ENCODE data around the gene CAPN13. TPM values are rescaled to one million over a fixed set of nuclear protein-coding genes. Genes with fewer than 3 reads are reported as not detected.
A peak's percentile ranks its signal among the peaks of the same experiment; 100 is the strongest.

Gene CAPN13
- total RNA-seq, 2 donors from 2014 or later: 49.7 to 58.5 TPM

- intact Hi-C loops (cut with DNase I, micrococcal nuclease): no loop called here
- no peak for DNase-seq
Observed at GRCh38 chr2:30768036-30768686, 39.1 kb downstream of the CAPN13 start.

GRCh38 chr2:30766666-30767065 lies 40.6 kb downstream of the CAPN13 start:
- no peak for DNase-seq
- ATAC-seq: no peak
- intact Hi-C loops (cut with DNase I, micrococcal nuclease): no loop called here

More at GRCh38 chr2:30768036-30768686, 39.1 kb downstream of the CAPN13 start:
- ATAC-seq: no peak

GRCh38 chr2:30765876-30766470 lies 41.3 kb downstream of the CAPN13 start:
- no peak for ATAC-seq
- DNase-seq: peak in 1 of 2 donors; percentile 16
- intact Hi-C loops (cut with DNase I, micrococcal nuclease): no loop called here

GRCh38 chr2:30765191-30765590 lies 42.1 kb downstream of the CAPN13 start:
- no peak for ATAC-seq
- no peak for DNase-seq
- intact Hi-C loops (cut with DNase I, micrococcal nuclease): no loop called here

- intact Hi-C loops (cut with DNase I, micrococcal nuclease): no loop called here
- ATAC-seq (no peak), DNase-seq (no peak)
Observed at GRCh38 chr2:30764021-30764800, 43.0 kb downstream of the CAPN13 start.

GRCh38 chr2:30763151-30763660 lies 44.0 kb downstream of the CAPN13 start:
- peak in 1 of 2 donors; percentile 1 for DNase-seq
- intact Hi-C loops (cut with DNase I, micrococcal nuclease): no loop called here
- ATAC-seq: no peak

GRCh38 chr2:30761226-30761625 lies 46.0 kb downstream of the CAPN13 start:
- ATAC-seq (no peak), DNase-seq (no peak)
- intact Hi-C loops (cut with DNase I, micrococcal nuclease): no loop called here

- intact Hi-C loops (cut with DNase I, micrococcal nuclease): no loop called here
- ATAC-seq: no peak
- DNase-seq: no peak
Observed at GRCh38 chr2:30759481-30759880, 47.8 kb downstream of the CAPN13 start.

- DNase-seq (no peak), ATAC-seq (no peak)
- intact Hi-C loops (cut with DNase I, micrococcal nuclease): no loop called here
Observed at GRCh38 chr2:30758191-30758651, 49.0 kb downstream of the CAPN13 start.

- ATAC-seq (no peak), DNase-seq (no peak)
- intact Hi-C loops (cut with DNase I, micrococcal nuclease): no loop called here
Observed at GRCh38 chr2:30757749-30758148, 49.5 kb downstream of the CAPN13 start.

GRCh38 chr2:30756971-30757370 lies 50.3 kb downstream of the CAPN13 start:
- ATAC-seq: no peak
- no peak for DNase-seq
- intact Hi-C loops (cut with DNase I, micrococcal nuclease): no loop called here

GRCh38 chr2:30756051-30756719 lies 51.1 kb downstream of the CAPN13 start:
- no peak for ATAC-seq
- DNase-seq: no peak
- intact Hi-C loops (cut with DNase I, micrococcal nuclease): no loop called here

- DNase-seq (no peak), ATAC-seq (no peak)
- intact Hi-C loops (cut with DNase I, micrococcal nuclease): no loop called here
Observed at GRCh38 chr2:30753630-30754029, 53.6 kb downstream of the CAPN13 start.

GRCh38 chr2:30752811-30753210 lies 54.4 kb downstream of the CAPN13 start:
- DNase-seq (no peak), ATAC-seq (no peak)
- intact Hi-C loops (cut with DNase I, micrococcal nuclease): no loop called here

GRCh38 chr2:30747206-30747605 lies 60.0 kb downstream of the CAPN13 start:
- intact Hi-C loops (cut with DNase I, micrococcal nuclease): no loop called here
- ATAC-seq (peak; percentile 100), DNase-seq (peak; percentile 67 to 75)

- ATAC-seq: no peak
- peak in 1 of 2 donors; percentile 6 for DNase-seq
- intact Hi-C loops (cut with DNase I, micrococcal nuclease): no loop called here
Observed at GRCh38 chr2:30744823-30745222, 62.4 kb downstream of the CAPN13 start.

- intact Hi-C loops (cut with DNase I, micrococcal nuclease): no loop called here
- ATAC-seq: no peak
- peak in 1 of 2 donors; percentile 1 for DNase-seq
Observed at GRCh38 chr2:30741576-30741975, 65.7 kb downstream of the CAPN13 start.

GRCh38 chr2:30738141-30738911 lies 68.9 kb downstream of the CAPN13 start:
- peak; percentile 24 for ATAC-seq
- DNase-seq: peak in 1 of 2 donors; percentile 10
- intact Hi-C loops (cut with DNase I, micrococcal nuclease): no loop called here

- DNase-seq (no peak), ATAC-seq (no peak)
- intact Hi-C loops (cut with DNase I, micrococcal nuclease): no loop called here
Observed at GRCh38 chr2:30737326-30737610, 70.0 kb downstream of the CAPN13 start.

Data from left colon (tissue), 2 donors.